A172 (cell line): ENCODE data around the gene KRT37. TPM values are rescaled to one million over a fixed set of nuclear protein-coding genes. Genes with fewer than 3 reads are reported as not detected.

ENCODE experiments used
- DNase-seq: peaks from one replicate; pipeline ENCODE4 v3.0.0-alpha.2; 2015; ENCODE audit warnings: low spot score
- total RNA-seq: library from RNA; depleted of rRNA; stranded (reverse); fragments of >200 nt; shearing (Covaris generic); gene quantifications from 2 replicates; pipeline ENCODE4 v1.2.3, GENCODE V29; 2014; rRNA removed

The KRT37 gene
- total RNA-seq: not detected in 2 replicates

DNA sequence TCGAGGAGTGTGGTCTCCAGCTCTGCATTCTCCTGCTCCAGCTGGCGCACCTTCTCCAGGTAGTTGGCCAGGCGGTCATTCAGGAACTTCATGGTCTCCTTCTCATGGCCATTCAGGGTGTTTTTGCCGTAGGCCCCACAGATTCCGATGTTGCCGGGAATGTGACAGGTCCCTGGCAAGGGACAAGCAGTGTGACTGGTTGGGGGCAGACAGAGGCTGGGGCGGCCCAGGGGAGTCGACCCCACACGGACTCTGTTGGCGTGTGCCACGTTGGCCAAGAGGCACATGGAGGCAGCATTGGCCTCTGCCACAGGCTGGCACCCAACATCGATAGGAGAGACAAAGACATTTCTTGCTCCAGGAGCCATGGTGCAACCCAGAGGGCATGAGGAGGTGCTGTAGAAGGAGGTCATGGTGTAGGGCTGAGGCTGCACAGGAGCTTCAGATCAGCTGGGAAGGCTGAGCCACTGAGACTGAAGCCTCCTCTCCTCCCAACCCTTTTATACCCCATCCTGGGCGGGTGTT is at the start of gene KRT37:
KRT37 (minus strand) TSS at position 475 of the 525 bp plus-strand sequence; CDS start at position 413, 62 bp downstream.
- DNase-seq: no peak

DNA sequence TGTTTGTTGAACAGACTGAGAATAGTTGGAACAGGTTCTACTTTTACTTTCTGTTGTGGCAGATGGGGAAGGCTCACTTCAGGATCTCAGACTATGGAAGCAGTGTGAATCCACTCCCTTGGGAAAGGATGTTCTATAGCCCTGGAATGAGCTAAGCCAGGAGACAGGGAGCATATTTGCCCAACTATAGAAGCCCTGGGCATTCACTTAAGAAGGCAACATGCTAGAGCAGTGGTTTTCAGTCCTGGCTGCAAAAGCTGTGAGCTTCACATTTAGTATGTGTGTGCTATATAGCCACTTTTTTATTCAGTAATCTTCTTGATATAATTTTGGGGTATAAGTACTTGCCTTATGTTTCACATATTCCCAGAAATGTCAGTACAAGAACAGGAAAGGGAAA is 44.0 kb upstream of the KRT37 start:
- no peak for DNase-seq

- DNase-seq: no peak
Observed at GRCh38 chr17:41467561-41467960, 43.2 kb upstream of the KRT37 start.

GRCh38 chr17:41466988-41467387 is 42.6 kb upstream of the KRT37 start, which contains the start of gene KRT32:
KRT32 (minus strand) TSS chr17:41467386; CDS start chr17:41467325, 61 bp downstream.
- no peak for DNase-seq

DNA sequence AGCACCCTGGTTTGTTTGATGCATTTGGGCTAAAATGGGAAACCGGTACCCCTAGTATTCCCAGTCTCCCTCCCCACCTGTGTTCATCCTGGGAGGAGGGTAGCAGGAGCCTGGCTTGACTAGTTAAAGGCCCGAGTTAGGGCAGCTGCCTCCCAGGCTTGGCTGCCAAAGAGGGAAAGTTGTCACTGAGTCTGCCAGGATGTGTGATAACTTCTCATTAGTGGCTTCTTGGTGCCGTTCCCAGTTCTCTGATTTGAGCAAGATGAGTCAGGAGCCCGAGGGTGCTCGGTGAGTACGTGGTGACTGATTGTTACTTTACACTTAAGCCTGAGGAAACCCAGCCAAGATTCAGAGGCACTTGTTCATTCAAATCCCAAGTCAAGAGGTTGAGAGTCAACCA is 40.3 kb upstream of the KRT37 start:
- DNase-seq: peak; percentile 99

- no peak for DNase-seq
Observed at GRCh38 chr17:41464173-41464572, 39.8 kb upstream of the KRT37 start.

DNA sequence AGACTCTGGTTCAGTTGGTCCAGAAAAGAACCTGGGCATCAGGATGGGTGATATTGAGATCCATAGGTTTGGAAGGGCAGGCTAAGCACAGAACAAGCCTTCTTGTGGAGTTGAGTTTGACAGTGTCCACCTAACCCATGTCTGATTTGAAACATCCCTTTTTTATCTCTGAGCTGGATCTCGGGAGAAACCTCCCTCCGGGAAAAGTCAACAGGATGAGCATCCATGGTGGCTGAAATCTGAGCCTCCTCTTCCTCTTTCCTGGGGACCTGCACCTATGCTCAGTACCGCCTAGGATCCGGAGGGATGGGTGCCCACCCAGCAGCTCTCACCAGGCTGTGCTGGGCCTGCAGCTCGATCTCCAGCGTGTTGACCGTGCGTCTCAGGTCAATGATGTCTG is 39.4 kb upstream of the KRT37 start:
- peak; percentile 20 for DNase-seq

DNA sequence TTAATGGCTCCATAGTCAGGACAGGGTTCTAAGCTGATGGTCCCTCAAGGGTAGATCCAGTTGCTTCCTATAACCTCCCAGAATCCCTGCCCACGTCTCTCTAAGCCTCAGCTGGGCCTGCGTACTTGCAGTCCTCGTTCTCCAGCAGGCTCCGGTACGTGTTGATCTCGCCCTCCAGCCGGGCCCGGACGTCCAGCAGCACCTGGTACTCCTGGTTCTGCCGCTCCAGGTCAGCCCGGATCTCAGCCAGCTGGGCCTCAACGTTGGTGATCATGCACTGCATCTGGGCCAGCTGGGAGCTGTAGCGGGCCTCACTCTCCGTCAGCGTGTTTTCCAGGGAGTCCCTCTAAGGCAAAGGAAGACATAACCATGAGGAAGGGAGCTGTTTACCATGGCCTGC is 38.3 kb upstream of the KRT37 start:
- DNase-seq: no peak

DNA sequence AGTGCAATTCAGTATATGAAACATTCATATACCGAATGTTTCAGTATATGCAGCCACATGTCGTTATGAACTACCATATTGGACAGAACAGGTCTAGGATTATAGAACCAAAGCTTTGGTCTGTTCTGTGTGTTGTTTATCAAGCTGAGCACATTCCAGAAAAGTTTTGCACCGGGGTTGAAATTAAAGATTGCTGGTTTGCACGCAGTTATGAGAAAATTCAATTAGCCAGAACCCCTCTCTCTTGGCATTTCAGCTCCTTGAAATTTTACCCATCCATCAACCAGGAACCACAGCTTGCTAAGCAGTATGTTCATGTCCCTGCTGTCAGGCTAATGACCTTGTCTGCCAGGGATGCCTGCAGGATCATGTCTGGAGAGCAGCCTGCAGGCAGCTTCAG is 33.3 kb upstream of the KRT37 start:
- no peak for DNase-seq

DNA sequence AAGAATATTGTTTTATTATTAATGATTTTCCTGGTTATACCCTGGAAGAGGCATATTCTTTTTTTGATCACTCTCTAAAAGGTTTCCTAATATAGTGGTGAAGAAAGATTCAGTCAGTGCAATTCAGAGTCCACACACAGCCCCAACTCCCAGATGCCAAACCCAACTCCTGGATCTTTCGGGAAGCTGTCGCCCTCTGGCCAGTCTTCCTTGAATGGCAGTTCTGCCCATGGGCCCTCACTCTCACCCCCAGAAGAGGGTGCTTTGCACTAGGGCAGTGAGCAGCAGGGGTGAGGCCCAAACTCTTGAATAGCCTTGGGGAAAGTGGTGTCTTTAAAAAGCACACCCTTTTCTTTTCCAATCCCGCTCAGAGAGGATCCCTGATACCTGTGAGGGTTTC is 31.8 kb upstream of the KRT37 start:
- DNase-seq: no peak

DNA sequence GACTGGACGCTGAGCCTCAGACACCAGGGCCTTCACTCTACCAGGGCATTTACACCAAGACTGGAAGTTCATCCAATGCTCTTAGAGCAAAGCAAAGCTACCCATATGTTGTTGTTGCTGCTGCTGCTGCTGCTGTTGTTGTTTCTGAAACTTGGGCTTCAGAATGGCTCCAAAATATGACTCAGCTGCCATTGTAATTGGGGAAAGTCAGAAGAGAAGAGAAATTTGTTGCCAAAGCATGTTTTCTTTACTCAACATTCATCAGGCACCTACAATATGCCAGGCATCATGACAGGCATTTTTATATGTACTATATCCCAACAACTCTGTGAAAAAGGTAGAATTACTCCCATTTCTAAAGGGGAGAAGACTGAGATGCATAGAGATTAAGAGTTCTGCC is 30.9 kb upstream of the KRT37 start:
- DNase-seq: no peak

DNA sequence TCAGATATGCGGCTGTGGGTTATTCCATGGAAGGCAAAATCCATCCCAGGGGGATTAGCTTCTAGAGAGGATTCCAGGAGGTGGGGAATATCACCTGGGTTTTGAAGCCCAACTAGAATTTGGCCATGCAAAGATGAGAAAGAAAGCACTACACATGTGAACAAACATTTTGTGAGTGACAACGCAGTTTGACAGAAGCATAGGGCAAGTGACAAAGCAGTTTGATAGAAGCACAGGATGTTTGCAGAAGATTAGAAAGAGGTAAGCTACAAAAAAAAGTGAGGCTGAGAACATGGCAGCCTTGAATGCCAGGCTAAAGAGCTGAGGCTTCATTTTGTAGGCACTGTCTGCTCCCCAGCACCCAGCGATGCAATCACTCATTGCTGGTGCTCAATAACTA is 28.7 kb upstream of the KRT37 start:
- no peak for DNase-seq

DNA sequence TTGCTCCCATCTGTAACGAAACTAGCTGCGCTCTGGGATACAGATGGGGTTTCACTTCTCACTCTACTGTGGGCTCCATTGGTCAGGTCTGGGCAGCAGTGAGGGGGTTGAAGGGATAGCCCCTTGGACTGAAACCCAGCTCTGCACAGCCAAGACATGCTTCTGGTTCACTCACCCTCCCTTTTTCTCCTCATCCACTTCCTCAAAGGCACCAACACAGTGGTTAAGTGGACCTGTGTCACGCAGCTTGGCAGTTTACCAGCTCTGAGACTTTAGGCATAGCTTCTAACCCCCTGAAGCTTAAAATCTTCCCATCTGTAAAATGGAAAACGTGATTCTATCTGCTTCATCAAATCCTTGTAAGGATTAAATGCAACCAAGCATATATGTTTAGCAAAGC is 27.9 kb upstream of the KRT37 start:
- DNase-seq: no peak

- DNase-seq: peak; percentile 50
Observed at GRCh38 chr17:41451154-41451728, 26.9 kb upstream of the KRT37 start.

GRCh38 chr17:41449008-41449407 is 24.6 kb upstream of the KRT37 start:
- no peak for DNase-seq

DNA sequence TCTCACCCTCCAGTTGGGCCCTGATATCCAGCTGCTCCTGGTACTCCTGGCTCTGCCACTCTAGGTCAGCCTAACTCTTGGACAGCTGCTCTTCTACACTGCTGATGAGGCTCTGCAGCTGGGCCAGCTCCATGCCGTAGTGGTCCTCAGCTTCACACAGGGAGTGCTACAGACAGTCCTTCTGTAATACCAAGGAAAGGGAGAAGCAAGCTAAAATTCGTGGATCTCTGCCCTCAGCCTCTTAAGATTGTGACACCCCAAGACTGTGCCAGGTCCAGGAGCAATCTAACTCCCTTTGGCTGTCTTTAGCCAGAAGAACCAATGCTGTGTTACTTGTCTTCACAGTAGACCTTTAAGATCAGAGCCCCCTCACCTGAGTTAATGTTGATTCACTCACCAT is 24.1 kb upstream of the KRT37 start:
- DNase-seq: no peak

DNA sequence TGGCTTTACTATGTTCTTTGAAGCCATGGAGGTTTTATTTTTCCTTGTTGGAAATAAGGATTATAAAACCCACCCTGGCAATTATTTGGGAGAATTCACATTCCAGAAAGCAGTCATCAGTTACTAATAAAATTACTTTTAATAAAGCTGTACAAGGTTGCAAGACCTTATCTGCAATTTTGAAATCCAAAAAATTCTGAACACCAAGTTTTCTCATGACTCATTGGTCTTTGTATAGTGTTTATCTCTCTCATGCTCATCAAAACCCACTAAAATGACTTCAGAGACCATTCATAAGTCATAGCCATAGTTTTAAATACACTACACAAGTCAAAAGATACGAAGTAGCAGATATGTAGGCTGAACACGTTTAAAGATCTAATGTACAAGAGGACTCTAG is 22.4 kb upstream of the KRT37 start:
- DNase-seq: peak; percentile 35

- no peak for DNase-seq
Observed at GRCh38 chr17:41444640-41445039, 20.3 kb upstream of the KRT37 start.

DNA sequence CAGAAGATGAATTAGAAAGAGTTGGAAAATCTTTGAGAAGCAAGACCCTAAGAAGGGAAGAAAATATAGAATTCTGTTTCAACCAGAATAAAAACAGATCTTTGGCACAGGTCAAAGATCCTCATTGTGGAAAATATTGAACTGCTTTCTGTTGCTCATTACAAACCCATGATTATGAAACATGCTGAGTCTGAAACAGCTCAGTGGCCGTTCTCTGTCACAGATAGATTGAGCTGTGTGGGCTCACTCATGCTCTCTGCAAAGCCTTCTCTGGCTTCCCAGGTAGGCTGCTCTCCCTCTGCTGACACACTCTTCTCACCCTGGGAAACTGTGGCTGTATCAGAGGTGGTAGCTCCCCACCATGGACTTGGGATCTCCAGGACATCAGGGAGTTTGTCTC is 19.8 kb upstream of the KRT37 start:
- DNase-seq: no peak

- DNase-seq: peak; percentile 70
Observed at GRCh38 chr17:41442739-41443138, 18.4 kb upstream of the KRT37 start.

DNA sequence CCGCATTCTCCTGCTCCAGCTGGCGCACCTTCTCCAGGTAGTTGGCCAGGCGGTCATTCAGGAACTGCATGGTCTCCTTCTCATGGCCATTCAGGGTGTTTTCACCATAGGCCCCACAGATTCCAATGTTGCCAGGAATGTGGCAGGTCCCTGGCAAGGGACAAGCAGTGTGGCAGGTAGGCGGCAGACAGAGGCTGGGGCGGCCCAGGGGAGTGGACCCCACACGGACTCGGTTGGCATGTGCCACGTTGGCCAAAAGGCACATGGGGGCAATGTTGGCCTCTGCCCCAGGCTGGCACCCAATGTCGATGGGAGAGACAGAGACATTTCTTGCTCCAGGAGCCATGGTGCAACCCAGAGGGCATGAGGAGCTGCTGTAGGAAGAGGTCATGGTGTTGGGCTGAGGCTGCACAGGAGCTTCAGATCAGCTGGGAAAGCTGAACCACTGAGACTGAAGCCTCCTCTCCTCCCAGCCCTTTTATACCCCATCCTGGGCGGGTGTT is 16.2 kb upstream of the KRT37 start, which contains the start of gene KRT38:
KRT38 (minus strand) TSS at position 453 of the 503 bp plus-strand sequence; CDS start at position 391, 62 bp downstream.
- DNase-seq: no peak

DNA sequence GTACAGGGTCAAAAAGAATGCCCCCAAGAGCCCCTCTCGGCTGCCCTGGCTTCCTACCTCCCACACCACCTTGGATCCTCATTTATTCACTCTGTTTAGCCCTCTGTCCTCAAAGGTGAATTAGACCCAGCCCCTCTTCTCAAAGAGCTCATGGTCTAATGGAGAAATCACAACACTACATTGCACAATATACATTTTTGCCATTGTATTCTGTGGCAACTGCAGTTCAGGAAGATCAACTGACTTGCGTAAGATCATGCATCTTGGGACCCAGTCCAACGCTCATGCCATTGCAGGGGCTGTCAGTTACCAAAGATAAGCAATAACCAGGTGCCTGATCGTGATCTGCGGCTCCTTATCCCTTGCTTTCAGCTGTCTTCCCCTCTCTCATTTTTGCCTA is 15.0 kb upstream of the KRT37 start:
- DNase-seq: no peak

GRCh38 chr17:41437769-41438168 is 13.4 kb upstream of the KRT37 start:
- no peak for DNase-seq

- DNase-seq: no peak
Observed at GRCh38 chr17:41437254-41437653, 12.9 kb upstream of the KRT37 start.
